Purkinje cell (primary cell): ENCODE data around the gene UBE2O. TPM values are rescaled to one million over a fixed set of nuclear protein-coding genes. Genes with fewer than 3 reads are reported as not detected.

ENCODE experiments used
- polyA plus RNA-seq: library from polyadenylated mRNA; unstranded; fragments of >200 nt; fragmentation: Nextera tagmentation; gene quantifications from 2 replicates; pipeline ENCODE4 v1.2.1, GENCODE V29; 2014

Gene UBE2O
- 5.9 and 11.2 TPM in 2 replicates for polyA plus RNA-seq

GRCh38 chr17:76452660-76453430 is at the start of gene UBE2O:
Gene UBE2O (minus strand): TSS chr17:76453152. CDS start chr17:76453141, 11 bp downstream.

GRCh38 chr17:76501018-76501826 is 48.3 kb upstream of the UBE2O start, which contains the start of gene RHBDF2:
Gene RHBDF2 (minus strand): TSS chr17:76501423. CDS start chr17:76481524, 19,899 bp downstream.

GRCh38 chr17:76467366-76467765 is 14.4 kb upstream of the UBE2O start, which contains the start of gene AANAT:
Gene AANAT (plus strand): TSS chr17:76467603. CDS start chr17:76468747, 1,144 bp downstream.

GRCh38 chr17:76384222-76384986 is 68.5 kb downstream of the UBE2O start, which contains the start of gene SPHK1:
Gene SPHK1 (plus strand): TSS chr17:76384609. CDS start chr17:76385645, 1,036 bp downstream.

GRCh38 chr17:76353599-76354316 is 99.2 kb downstream of the UBE2O start, which contains the start of gene PRPSAP1:
Gene PRPSAP1 (minus strand): TSS chr17:76353916. CDS start chr17:76353703, 213 bp downstream.

Other genes starting within 250 kb of the UBE2O start
- gene RNF157, start 212.7 kb downstream of the UBE2O start, polyA plus RNA-seq = 38.1 and 46.4 TPM in 2 replicates
- gene UBALD2, start 187.8 kb downstream of the UBE2O start, polyA plus RNA-seq = 0.25 and 3.3 TPM in 2 replicates
- 0.21 and 0.31 TPM in 2 replicates for gene QRICH2, start 144.9 kb downstream of the UBE2O start, polyA plus RNA-seq
- 26.9 and 32.5 TPM in 2 replicates for gene PRPSAP1, start 99.2 kb downstream of the UBE2O start, polyA plus RNA-seq
- gene SPHK1, start 68.5 kb downstream of the UBE2O start, polyA plus RNA-seq = 0.13 and 0.78 TPM in 2 replicates
- not detected in 2 replicates for gene AANAT, start 14.5 kb upstream of the UBE2O start, polyA plus RNA-seq
- not detected in 2 replicates for gene RHBDF2, start 48.3 kb upstream of the UBE2O start, polyA plus RNA-seq
- 0.28 and 0.83 TPM in 2 replicates for gene CYGB, start 84.6 kb upstream of the UBE2O start, polyA plus RNA-seq
- gene PRCD, start 86.9 kb upstream of the UBE2O start, polyA plus RNA-seq = 4.4 and 4.9 TPM in 2 replicates
- not detected in 2 replicates for gene ST6GALNAC2, start 132.7 kb upstream of the UBE2O start, polyA plus RNA-seq
- not detected in 2 replicates for gene ST6GALNAC1, start 190.6 kb upstream of the UBE2O start, polyA plus RNA-seq